ENCODE data around the gene BCL11B.

GRCh38 chr14:99314623-99315022 lies 42.6 kb upstream of the BCL11B start:
- TF ChIP-seq CTCF (IDR thresholded peaks at IDR 0.05) (no peak), EZH2 (IDR thresholded peaks at IDR 0.05; ENCODE audit: borderline replicate concordance, insufficient read depth, low read depth, low read length, poor library complexity, severe bottlenecking) (no peak)
